H9 (cell line): ENCODE measurements around the gene YEATS4. TPM values are rescaled to one million over a fixed set of nuclear protein-coding genes. Genes with fewer than 3 reads are reported as not detected.

ENCODE experiments used
- DNase-seq: peaks from one replicate; pipeline ENCODE4 v3.0.0-alpha.2; 2017
- H2AFZ ChIP-seq: one replicate; pipeline ENCODE4 v1.6.1; 2013; ENCODE audit warnings: mild to moderate bottlenecking, low read length, control low read depth, moderate library complexity
- H2AK5ac ChIP-seq: 2 replicates; pipeline ENCODE4 v1.6.1; 2013; ENCODE audit warnings: low read length, control low read depth, mixed read lengths; ENCODE audit not compliant: insufficient read length
- H2BK120ac ChIP-seq: one replicate; pipeline ENCODE4 v1.6.1; 2013; ENCODE audit warnings: low read depth, mild to moderate bottlenecking, low read length, control low read depth, inconsistent platforms; ENCODE audit not compliant: poor library complexity, severe bottlenecking
- H2BK12ac ChIP-seq: 2 replicates; pipeline ENCODE4 v1.6.1; 2013; ENCODE audit warnings: low read length, control low read depth, mixed read lengths, low read depth; ENCODE audit not compliant: insufficient read length
- H2BK15ac ChIP-seq: 2 replicates; pipeline ENCODE4 v1.6.1; 2013; ENCODE audit warnings: low read depth, low read length, control low read depth
- H2BK20ac ChIP-seq: one replicate; pipeline ENCODE4 v1.6.1; 2013; ENCODE audit warnings: low read depth, mild to moderate bottlenecking, low read length, control low read depth, inconsistent platforms; ENCODE audit not compliant: poor library complexity, severe bottlenecking
- H2BK5ac ChIP-seq: 2 replicates; pipeline ENCODE4 v1.6.1; 2013; ENCODE audit warnings: low read length, control low read depth, mixed read lengths; ENCODE audit not compliant: insufficient read length
- H3K14ac ChIP-seq: 2 replicates; pipeline ENCODE4 v1.6.1; 2013; ENCODE audit warnings: low read length, control low read depth; ENCODE audit not compliant: insufficient read depth
- H3K18ac ChIP-seq: 2 replicates; pipeline ENCODE4 v1.6.1; 2013; ENCODE audit warnings: low read depth, mild to moderate bottlenecking, mixed read lengths, low read length, control low read depth; ENCODE audit not compliant: insufficient read length
- H3K23ac ChIP-seq: 2 replicates; pipeline ENCODE4 v1.6.1; 2013; ENCODE audit warnings: low read length, control low read depth, mixed read lengths, low read depth; ENCODE audit not compliant: insufficient read length
- H3K23me2 ChIP-seq: 2 replicates; pipeline ENCODE4 v1.6.1; 2013; ENCODE audit warnings: low read depth, mild to moderate bottlenecking, mixed read lengths, low read length, control low read depth; ENCODE audit not compliant: insufficient read length, poor library complexity, severe bottlenecking
- H3K27ac ChIP-seq: 2 replicates; pipeline ENCODE4 v1.5.1; 2013; ENCODE audit warnings: low read length, control low read depth, mixed read lengths, low read depth; ENCODE audit not compliant: insufficient read length
- H3K27me3 ChIP-seq: 2 replicates; pipeline ENCODE4 v1.6.1; 2013; ENCODE audit warnings: low read length, control low read depth, inconsistent platforms; ENCODE audit not compliant: insufficient read depth
- H3K4ac ChIP-seq: 2 replicates; pipeline ENCODE4 v1.6.1; 2013; ENCODE audit warnings: low read depth, mild to moderate bottlenecking, control low read depth, inconsistent platforms, low read length, moderate library complexity
- H3K4me1 ChIP-seq: 2 replicates; pipeline ENCODE4 v1.6.1; 2013; ENCODE audit warnings: low read length, control low read depth, inconsistent platforms; ENCODE audit not compliant: insufficient read depth
- H3K4me2 ChIP-seq: 2 replicates; pipeline ENCODE4 v1.6.1; 2013; ENCODE audit warnings: low read length, control low read depth, mixed read lengths; ENCODE audit not compliant: insufficient read length, insufficient read depth
- H3K56ac ChIP-seq: 2 replicates; pipeline ENCODE4 v1.6.1; 2013; ENCODE audit warnings: low read depth, mild to moderate bottlenecking, mixed read lengths, low read length, control low read depth; ENCODE audit not compliant: insufficient read length
- H3K79me1 ChIP-seq: 2 replicates; pipeline ENCODE4 v1.6.1; 2013; ENCODE audit warnings: low read depth, mild to moderate bottlenecking, moderate library complexity, low read length, control low read depth, inconsistent platforms; ENCODE audit not compliant: insufficient read depth, poor library complexity, severe bottlenecking
- H3K79me2 ChIP-seq: 2 replicates; pipeline ENCODE4 v1.6.1; 2013; ENCODE audit warnings: low read length, control low read depth, inconsistent platforms; ENCODE audit not compliant: insufficient read depth
- H3K9ac ChIP-seq: 2 replicates; pipeline ENCODE4 v1.6.1; 2013; ENCODE audit warnings: low read length, control low read depth, mixed read lengths; ENCODE audit not compliant: insufficient read length; ENCODE audit errors: extremely low read depth
- H3K9me3 ChIP-seq: one replicate; pipeline ENCODE4 v1.6.1; 2013; ENCODE audit warnings: low read depth, low read length, inconsistent platforms; ENCODE audit not compliant: control insufficient read depth
- H3T11ph ChIP-seq: one replicate; pipeline ENCODE4 v1.6.1; 2013; ENCODE audit warnings: mild to moderate bottlenecking, low read length, control low read depth, inconsistent platforms
- H4K20me1 ChIP-seq: one replicate; pipeline ENCODE4 v1.6.1; 2013; ENCODE audit not compliant: control insufficient read depth, insufficient read length, insufficient read depth
- H4K5ac ChIP-seq: 2 replicates; pipeline ENCODE4 v1.6.1; 2013; ENCODE audit warnings: low read depth, mild to moderate bottlenecking, mixed read lengths, low read length, control low read depth; ENCODE audit not compliant: insufficient read length
- H4K8ac ChIP-seq: replicated peaks from 2 replicates; pipeline ENCODE4 v1.6.1; 2013; ENCODE audit warnings: low read length, control low read depth, mixed read lengths, low read depth; ENCODE audit not compliant: insufficient read length
- H4K91ac ChIP-seq: 2 replicates; pipeline ENCODE4 v1.6.1; 2013; ENCODE audit warnings: low read depth, mild to moderate bottlenecking, moderate library complexity, mixed read lengths, low read length, control low read depth; ENCODE audit not compliant: insufficient read length
- H3K27ac Mint-ChIP-seq, 3 experiments: 2 replicates in 2 of 3; 3 replicates in 1 of 3; pipeline ENCODE4 v1.8.0; 2020 to 2021; ENCODE audit warnings: mixed read lengths in 3 of 3, mild to moderate bottlenecking in 1 of 3, moderate library complexity in 1 of 3
- H3K27me3 Mint-ChIP-seq: 2 replicates; pipeline ENCODE4 v1.8.0; 2021; ENCODE audit warnings: low read depth, mild to moderate bottlenecking, moderate library complexity, mixed read lengths
- H3K36me3 Mint-ChIP-seq, 3 experiments: 2 replicates in 2 of 3; 3 replicates in 1 of 3; pipeline ENCODE4 v1.8.0; 2020 to 2021; ENCODE audit warnings: low read depth in 3 of 3, mixed read lengths in 3 of 3; ENCODE audit not compliant: insufficient read depth in 1 of 3
- H3K4me1 Mint-ChIP-seq, 2 experiments: 2 replicates each; pipeline ENCODE4 v1.8.0; 2020; ENCODE audit warnings: mixed read lengths in 2 of 2
- H3K4me3 Mint-ChIP-seq, 2 experiments: 2 replicates in 1 of 2; 3 replicates in 1 of 2; pipeline ENCODE4 v1.8.0; 2020 to 2021; ENCODE audit warnings: mild to moderate bottlenecking in 2 of 2, mixed read lengths in 2 of 2, moderate library complexity in 1 of 2
- H3K9me3 Mint-ChIP-seq, 2 experiments: 2 replicates in 1 of 2; 3 replicates in 1 of 2; pipeline ENCODE4 v1.8.0; 2020; ENCODE audit warnings: mild to moderate bottlenecking in 2 of 2, mixed read lengths in 2 of 2, moderate library complexity in 1 of 2
- WGBS: extraction: QIAGEN DNeasy Blood & Tissue Kit; methylation state at CpG from one replicate; pipeline ENCODE4 v1.1.7; 2013; ENCODE audit warnings: missing lambda C conversion rate, low lambda C conversion rate, mixed read lengths; ENCODE audit not compliant: insufficient read length; ENCODE audit errors: extremely low coverage; 5-methylcytosine and 5-hydroxymethylcytosine counted together
- total RNA-seq: library from RNA; stranded (reverse); gene quantifications from 2 replicates; pipeline ENCODE4 v1.2.1, GENCODE V29; 2021
- TF ChIP-seq, protein P1 (sequence below): fragments of 200-600 bp; sonication (generic); conservative IDR thresholded peaks from 3 replicates; pipeline ENCODE4 v1.8.0; 2021; ENCODE audit warnings: antibody characterized with exemption, mild to moderate bottlenecking

Gene YEATS4
- total RNA-seq, 1 experiment from 2014 or later: 35.6 TPM

DNA sequence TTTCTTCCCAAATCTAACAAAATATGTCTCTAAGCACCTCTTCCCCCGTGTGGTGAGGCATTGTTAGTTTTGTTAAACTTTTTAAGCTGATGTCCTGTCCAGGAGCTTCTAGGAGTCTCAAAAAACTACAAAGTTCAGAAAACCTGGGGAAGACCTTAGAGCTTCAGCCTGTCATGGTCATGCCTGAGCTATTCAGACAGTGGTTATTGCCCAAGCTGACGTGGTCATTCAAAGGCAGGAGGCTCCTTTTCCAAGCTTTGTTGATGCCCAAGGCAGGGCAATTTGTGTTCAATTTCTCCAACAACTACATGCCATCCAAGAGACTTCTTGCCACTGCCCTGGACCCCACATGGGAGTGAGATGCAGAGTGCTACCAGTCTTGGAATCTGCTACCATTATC, 17.1 kb upstream of the YEATS4 start:
- H3K27me3 Mint-ChIP-seq: no peaks in the 10 kb centered on the region; the same call in 1 of the 2 replicates
- no peaks in the 10 kb centered on the region for H4K20me1 ChIP-seq

More for the DNA sequence above, 17.1 kb upstream of the YEATS4 start:
- no peak overlapping the region for H2BK12ac ChIP-seq
- H3K56ac ChIP-seq: no peak overlapping the region
- no peak overlapping the region for H3K4me2 ChIP-seq
- H4K5ac ChIP-seq: no peak overlapping the region
- H3K27ac ChIP-seq: no peak overlapping the region
- no peaks in the 10 kb centered on the region for H3K9me3 ChIP-seq
- H2BK120ac ChIP-seq: no peak overlapping the region
- H3T11ph ChIP-seq: no peak overlapping the region
- no CpG with 5 or more reads among the region's 2 CpGs for WGBS
- no peaks in the 10 kb centered on the region for H3K27me3 ChIP-seq
- H2BK20ac ChIP-seq: no peak overlapping the region
- no peaks in the 10 kb centered on the region for H3K23me2 ChIP-seq
- H3K9ac ChIP-seq: no peak overlapping the region
- TF ChIP-seq, protein P1, sequence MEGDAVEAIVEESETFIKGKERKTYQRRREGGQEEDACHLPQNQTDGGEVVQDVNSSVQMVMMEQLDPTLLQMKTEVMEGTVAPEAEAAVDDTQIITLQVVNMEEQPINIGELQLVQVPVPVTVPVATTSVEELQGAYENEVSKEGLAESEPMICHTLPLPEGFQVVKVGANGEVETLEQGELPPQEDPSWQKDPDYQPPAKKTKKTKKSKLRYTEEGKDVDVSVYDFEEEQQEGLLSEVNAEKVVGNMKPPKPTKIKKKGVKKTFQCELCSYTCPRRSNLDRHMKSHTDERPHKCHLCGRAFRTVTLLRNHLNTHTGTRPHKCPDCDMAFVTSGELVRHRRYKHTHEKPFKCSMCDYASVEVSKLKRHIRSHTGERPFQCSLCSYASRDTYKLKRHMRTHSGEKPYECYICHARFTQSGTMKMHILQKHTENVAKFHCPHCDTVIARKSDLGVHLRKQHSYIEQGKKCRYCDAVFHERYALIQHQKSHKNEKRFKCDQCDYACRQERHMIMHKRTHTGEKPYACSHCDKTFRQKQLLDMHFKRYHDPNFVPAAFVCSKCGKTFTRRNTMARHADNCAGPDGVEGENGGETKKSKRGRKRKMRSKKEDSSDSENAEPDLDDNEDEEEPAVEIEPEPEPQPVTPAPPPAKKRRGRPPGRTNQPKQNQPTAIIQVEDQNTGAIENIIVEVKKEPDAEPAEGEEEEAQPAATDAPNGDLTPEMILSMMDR: no peak
- Mint-ChIP-seq H3K4me3 (no peak overlapping the region), H3K36me3 (no peaks in the 10 kb centered on the region), H3K4me1 (peaks cover 2 to 6% of the 10 kb centered on the region in 2 experiments; a peak in 3 of 4 replicates), H3K9me3 (no peaks in the 10 kb centered on the region), H3K27ac (no peak overlapping the region)
- H3K4ac ChIP-seq: no peak overlapping the region
- no peak overlapping the region for H3K18ac ChIP-seq
- no peak overlapping the region for H2BK15ac ChIP-seq
- no peak overlapping the region for H4K8ac ChIP-seq
- no peaks in the 10 kb centered on the region for H3K79me1 ChIP-seq
- H2BK5ac ChIP-seq: no peak overlapping the region
- no peak overlapping the region for H4K91ac ChIP-seq
- H2AK5ac ChIP-seq: no peak overlapping the region
- H3K14ac ChIP-seq: no peak overlapping the region
- no peak for DNase-seq
- H3K23ac ChIP-seq: no peak overlapping the region
- H3K4me1 ChIP-seq: no peaks in the 10 kb centered on the region
- H2AFZ ChIP-seq: no peak overlapping the region
- no peaks in the 10 kb centered on the region for H3K79me2 ChIP-seq
